Measurements from ENCODE around the gene STOX2.

The STOX2 gene

GRCh38 chr4:183920512-183920911 lies 15.4 kb downstream of the STOX2 start:
- no peaks in the 10 kb centered on the region for H3K27me3 ChIP-seq (ENCODE audit: control insufficient read depth in 1 of 2, insufficient read depth in 2 of 2, low read length in 2 of 2)
- H3K27ac ChIP-seq (ENCODE audit: low read depth, low read length) = no peak overlapping the region
- no peaks in the 10 kb centered on the region for H3K4me1 ChIP-seq (ENCODE audit: insufficient read depth, low read length)
- H3K36me3 ChIP-seq (ENCODE audit: insufficient read depth, low read length) = no peaks in the 10 kb centered on the region
- H3K9me3 ChIP-seq (ENCODE audit: low read length) = no peaks in the 10 kb centered on the region
- H3K4me3 ChIP-seq (ENCODE audit: low read depth in 1 of 2, low read length in 2 of 2) = no peak overlapping the region
- H3K9ac ChIP-seq (ENCODE audit: low read length) = no peak overlapping the region

- H3K9ac ChIP-seq (ENCODE audit: low read length) = no peak overlapping the region
- no peak overlapping the region for H3K4me3 ChIP-seq (ENCODE audit: low read depth in 1 of 2, low read length in 2 of 2)
- H3K27ac ChIP-seq (ENCODE audit: low read depth, low read length) = no peak overlapping the region
- H3K9me3 ChIP-seq (ENCODE audit: low read length) = no peaks in the 10 kb centered on the region
- H3K36me3 ChIP-seq (ENCODE audit: insufficient read depth, low read length) = no peaks in the 10 kb centered on the region
- H3K4me1 ChIP-seq (ENCODE audit: insufficient read depth, low read length) = no peaks in the 10 kb centered on the region
- no peaks in the 10 kb centered on the region for H3K27me3 ChIP-seq (ENCODE audit: control insufficient read depth in 1 of 2, insufficient read depth in 2 of 2, low read length in 2 of 2)
Measured at GRCh38 chr4:183921335-183921734, 16.2 kb downstream of the STOX2 start.

GRCh38 chr4:183924362-183925044 lies 19.4 kb downstream of the STOX2 start:
- H3K9ac ChIP-seq (ENCODE audit: low read length) = no peak overlapping the region
- H3K4me3 ChIP-seq (ENCODE audit: low read depth in 1 of 2, low read length in 2 of 2) = no peak overlapping the region
- no peak overlapping the region for H3K27ac ChIP-seq (ENCODE audit: low read depth, low read length)
- H3K36me3 ChIP-seq (ENCODE audit: insufficient read depth, low read length) = no peaks in the 10 kb centered on the region
- no peaks in the 10 kb centered on the region for H3K27me3 ChIP-seq (ENCODE audit: control insufficient read depth in 1 of 2, insufficient read depth in 2 of 2, low read length in 2 of 2)
- no peaks in the 10 kb centered on the region for H3K9me3 ChIP-seq (ENCODE audit: low read length)
- H3K4me1 ChIP-seq (ENCODE audit: insufficient read depth, low read length) = no peaks in the 10 kb centered on the region

GRCh38 chr4:183926950-183927349 lies 21.8 kb downstream of the STOX2 start:
- no peaks in the 10 kb centered on the region for H3K4me1 ChIP-seq (ENCODE audit: insufficient read depth, low read length)
- no peak overlapping the region for H3K4me3 ChIP-seq (ENCODE audit: low read depth in 1 of 2, low read length in 2 of 2)
- no peak overlapping the region for H3K27ac ChIP-seq (ENCODE audit: low read depth, low read length)
- H3K36me3 ChIP-seq (ENCODE audit: insufficient read depth, low read length) = no peaks in the 10 kb centered on the region
- H3K27me3 ChIP-seq (ENCODE audit: control insufficient read depth in 1 of 2, insufficient read depth in 2 of 2, low read length in 2 of 2) = no peaks in the 10 kb centered on the region
- no peak overlapping the region for H3K9ac ChIP-seq (ENCODE audit: low read length)
- H3K9me3 ChIP-seq (ENCODE audit: low read length) = no peaks in the 10 kb centered on the region

GRCh38 chr4:183932576-183932975 lies 27.5 kb downstream of the STOX2 start:
- no peak overlapping the region for H3K27ac ChIP-seq (ENCODE audit: low read depth, low read length)
- no peaks in the 10 kb centered on the region for H3K4me1 ChIP-seq (ENCODE audit: insufficient read depth, low read length)
- no peak overlapping the region for H3K9ac ChIP-seq (ENCODE audit: low read length)
- no peaks in the 10 kb centered on the region for H3K9me3 ChIP-seq (ENCODE audit: low read length)
- H3K36me3 ChIP-seq (ENCODE audit: insufficient read depth, low read length) = no peaks in the 10 kb centered on the region
- H3K4me3 ChIP-seq (ENCODE audit: low read depth in 1 of 2, low read length in 2 of 2) = no peak overlapping the region
- no peaks in the 10 kb centered on the region for H3K27me3 ChIP-seq (ENCODE audit: control insufficient read depth in 1 of 2, insufficient read depth in 2 of 2, low read length in 2 of 2)

GRCh38 chr4:183934761-183935160 lies 29.7 kb downstream of the STOX2 start:
- H3K36me3 ChIP-seq (ENCODE audit: insufficient read depth, low read length) = no peaks in the 10 kb centered on the region
- H3K9me3 ChIP-seq (ENCODE audit: low read length) = no peaks in the 10 kb centered on the region
- no peaks in the 10 kb centered on the region for H3K4me1 ChIP-seq (ENCODE audit: insufficient read depth, low read length)
- no peaks in the 10 kb centered on the region for H3K27me3 ChIP-seq (ENCODE audit: control insufficient read depth in 1 of 2, insufficient read depth in 2 of 2, low read length in 2 of 2)
- H3K9ac ChIP-seq (ENCODE audit: low read length) = no peak overlapping the region
- H3K4me3 ChIP-seq (ENCODE audit: low read depth in 1 of 2, low read length in 2 of 2) = no peak overlapping the region
- no peak overlapping the region for H3K27ac ChIP-seq (ENCODE audit: low read depth, low read length)

GRCh38 chr4:183935355-183936005 lies 30.4 kb downstream of the STOX2 start:
- no peaks in the 10 kb centered on the region for H3K36me3 ChIP-seq (ENCODE audit: insufficient read depth, low read length)
- no peaks in the 10 kb centered on the region for H3K4me1 ChIP-seq (ENCODE audit: insufficient read depth, low read length)
- no peaks in the 10 kb centered on the region for H3K27me3 ChIP-seq (ENCODE audit: control insufficient read depth in 1 of 2, insufficient read depth in 2 of 2, low read length in 2 of 2)
- no peak overlapping the region for H3K27ac ChIP-seq (ENCODE audit: low read depth, low read length)
- no peak overlapping the region for H3K4me3 ChIP-seq (ENCODE audit: low read depth in 1 of 2, low read length in 2 of 2)
- no peak overlapping the region for H3K9ac ChIP-seq (ENCODE audit: low read length)
- no peaks in the 10 kb centered on the region for H3K9me3 ChIP-seq (ENCODE audit: low read length)

GRCh38 chr4:183936047-183936446 lies 30.9 kb downstream of the STOX2 start:
- Histone ChIP-seq H3K4me3 (ENCODE audit: low read depth in 1 of 2, low read length in 2 of 2) (no peak overlapping the region), H3K27ac (ENCODE audit: low read depth, low read length) (no peak overlapping the region), H3K4me1 (ENCODE audit: insufficient read depth, low read length) (no peaks in the 10 kb centered on the region), H3K36me3 (ENCODE audit: insufficient read depth, low read length) (no peaks in the 10 kb centered on the region), H3K9me3 (ENCODE audit: low read length) (no peaks in the 10 kb centered on the region), H3K9ac (ENCODE audit: low read length) (no peak overlapping the region), H3K27me3 (ENCODE audit: control insufficient read depth in 1 of 2, insufficient read depth in 2 of 2, low read length in 2 of 2) (no peaks in the 10 kb centered on the region)

GRCh38 chr4:183936574-183937345 lies 31.7 kb downstream of the STOX2 start:
- H3K4me1 ChIP-seq (ENCODE audit: insufficient read depth, low read length) = no peaks in the 10 kb centered on the region
- H3K36me3 ChIP-seq (ENCODE audit: insufficient read depth, low read length) = no peaks in the 10 kb centered on the region
- H3K27ac ChIP-seq (ENCODE audit: low read depth, low read length) = no peak overlapping the region
- H3K4me3 ChIP-seq (ENCODE audit: low read depth in 1 of 2, low read length in 2 of 2) = no peak overlapping the region
- H3K27me3 ChIP-seq (ENCODE audit: control insufficient read depth in 1 of 2, insufficient read depth in 2 of 2, low read length in 2 of 2) = no peaks in the 10 kb centered on the region
- H3K9ac ChIP-seq (ENCODE audit: low read length) = no peak overlapping the region
- H3K9me3 ChIP-seq (ENCODE audit: low read length) = no peaks in the 10 kb centered on the region

- Histone ChIP-seq H3K4me3 (ENCODE audit: low read depth in 1 of 2, low read length in 2 of 2) (no peak overlapping the region), H3K27me3 (ENCODE audit: control insufficient read depth in 1 of 2, insufficient read depth in 2 of 2, low read length in 2 of 2) (no peaks in the 10 kb centered on the region), H3K4me1 (ENCODE audit: insufficient read depth, low read length) (no peaks in the 10 kb centered on the region), H3K27ac (ENCODE audit: low read depth, low read length) (no peak overlapping the region), H3K9ac (ENCODE audit: low read length) (no peak overlapping the region), H3K36me3 (ENCODE audit: insufficient read depth, low read length) (no peaks in the 10 kb centered on the region), H3K9me3 (ENCODE audit: low read length) (no peaks in the 10 kb centered on the region)
Measured at GRCh38 chr4:183940864-183941263, 35.8 kb downstream of the STOX2 start.

- H3K9ac ChIP-seq (ENCODE audit: low read length) = no peak overlapping the region
- no peak overlapping the region for H3K4me3 ChIP-seq (ENCODE audit: low read depth in 1 of 2, low read length in 2 of 2)
- H3K36me3 ChIP-seq (ENCODE audit: insufficient read depth, low read length) = no peaks in the 10 kb centered on the region
- no peak overlapping the region for H3K27ac ChIP-seq (ENCODE audit: low read depth, low read length)
- no peaks in the 10 kb centered on the region for H3K27me3 ChIP-seq (ENCODE audit: control insufficient read depth in 1 of 2, insufficient read depth in 2 of 2, low read length in 2 of 2)
- no peaks in the 10 kb centered on the region for H3K9me3 ChIP-seq (ENCODE audit: low read length)
- no peaks in the 10 kb centered on the region for H3K4me1 ChIP-seq (ENCODE audit: insufficient read depth, low read length)
Measured at GRCh38 chr4:183941964-183942363, 36.9 kb downstream of the STOX2 start.
